ENCODE data around the gene SEC23IP. TPM values are rescaled to one million over a fixed set of nuclear protein-coding genes. Genes with fewer than 3 reads are reported as not detected.
A peak's percentile ranks its signal among the peaks of the same experiment; 100 is the strongest.

SEC23IP gene
- 10 to 100 TPM in 3 of 4 donors, 1 to 10 TPM in 1; 8.7 to 70.9 (median 26.5) TPM for total RNA-seq

DNA sequence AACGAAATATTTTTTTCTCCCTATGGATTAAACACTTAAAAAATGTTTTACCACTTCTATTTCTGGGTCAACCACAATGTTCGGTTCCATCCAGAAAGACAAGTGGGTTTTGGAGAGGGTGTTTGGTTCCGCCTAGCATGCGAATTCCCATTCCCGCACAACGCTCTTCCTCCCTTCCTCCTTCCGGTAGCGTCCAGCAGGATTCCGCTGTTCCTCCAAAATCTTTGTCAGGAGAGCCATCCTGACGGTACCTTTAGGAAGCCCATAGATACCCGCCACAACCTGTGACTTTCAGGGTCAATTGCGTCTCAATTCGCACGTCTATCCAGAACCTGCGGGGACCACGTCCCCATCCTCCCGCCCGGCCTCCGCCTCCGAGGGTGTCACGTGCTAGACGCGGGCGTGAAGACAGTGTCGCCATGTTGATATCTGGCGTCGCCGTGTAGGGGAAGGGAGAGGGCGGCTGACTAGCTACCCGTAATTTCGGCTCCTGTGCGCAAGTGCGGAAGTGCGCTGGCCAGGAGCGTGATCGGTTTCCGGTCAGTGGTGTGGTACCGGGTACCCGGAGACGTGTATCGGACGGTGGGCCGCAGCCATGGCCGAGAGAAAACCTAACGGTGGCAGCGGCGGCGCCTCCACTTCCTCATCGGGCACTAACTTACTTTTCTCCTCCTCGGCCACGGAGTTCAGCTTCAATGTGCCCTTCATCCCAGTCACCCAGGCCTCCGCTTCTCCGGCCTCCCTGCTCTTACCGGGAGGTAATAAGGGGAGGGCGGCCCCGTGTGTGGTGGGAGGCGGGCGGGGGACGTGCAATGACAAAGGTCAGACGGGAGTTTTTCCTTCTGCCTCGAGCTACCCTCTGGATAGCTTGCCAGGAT is at the start of gene SEC23IP:
Gene SEC23IP (plus strand): TSS at position 543 of the 878 bp plus-strand sequence. CDS start 53 bp downstream, at position 596.
- H3K27ac ChIP-seq: peak within 1 kb of the TSS; percentile 85 to 91
- H3K9me3 ChIP-seq: no peaks in the 10 kb centered on the region
- intact Hi-C loops (cut with DNase I; ENCODE audit: low total_unique reads): no loop called here
- TF ChIP-seq, protein P1, sequence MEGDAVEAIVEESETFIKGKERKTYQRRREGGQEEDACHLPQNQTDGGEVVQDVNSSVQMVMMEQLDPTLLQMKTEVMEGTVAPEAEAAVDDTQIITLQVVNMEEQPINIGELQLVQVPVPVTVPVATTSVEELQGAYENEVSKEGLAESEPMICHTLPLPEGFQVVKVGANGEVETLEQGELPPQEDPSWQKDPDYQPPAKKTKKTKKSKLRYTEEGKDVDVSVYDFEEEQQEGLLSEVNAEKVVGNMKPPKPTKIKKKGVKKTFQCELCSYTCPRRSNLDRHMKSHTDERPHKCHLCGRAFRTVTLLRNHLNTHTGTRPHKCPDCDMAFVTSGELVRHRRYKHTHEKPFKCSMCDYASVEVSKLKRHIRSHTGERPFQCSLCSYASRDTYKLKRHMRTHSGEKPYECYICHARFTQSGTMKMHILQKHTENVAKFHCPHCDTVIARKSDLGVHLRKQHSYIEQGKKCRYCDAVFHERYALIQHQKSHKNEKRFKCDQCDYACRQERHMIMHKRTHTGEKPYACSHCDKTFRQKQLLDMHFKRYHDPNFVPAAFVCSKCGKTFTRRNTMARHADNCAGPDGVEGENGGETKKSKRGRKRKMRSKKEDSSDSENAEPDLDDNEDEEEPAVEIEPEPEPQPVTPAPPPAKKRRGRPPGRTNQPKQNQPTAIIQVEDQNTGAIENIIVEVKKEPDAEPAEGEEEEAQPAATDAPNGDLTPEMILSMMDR (IDR thresholded peaks at IDR 0.05): peak in 2 of 4 experiments; percentile 17 to 40
- peak; percentile 61 to 82 for TF ChIP-seq POLR2A (IDR thresholded peaks at IDR 0.05)
- H3K4me3 ChIP-seq: peak within 1 kb of the TSS; percentile 88 to 92
- H3K27me3 ChIP-seq: no peaks in the 10 kb centered on the region
- no peaks in the 10 kb centered on the region for H3K36me3 ChIP-seq
- peak; percentile 96 for DNase-seq
- peaks cover 0 to 11% of the 10 kb centered on the region in 2 donors for H3K4me1 ChIP-seq

DNA sequence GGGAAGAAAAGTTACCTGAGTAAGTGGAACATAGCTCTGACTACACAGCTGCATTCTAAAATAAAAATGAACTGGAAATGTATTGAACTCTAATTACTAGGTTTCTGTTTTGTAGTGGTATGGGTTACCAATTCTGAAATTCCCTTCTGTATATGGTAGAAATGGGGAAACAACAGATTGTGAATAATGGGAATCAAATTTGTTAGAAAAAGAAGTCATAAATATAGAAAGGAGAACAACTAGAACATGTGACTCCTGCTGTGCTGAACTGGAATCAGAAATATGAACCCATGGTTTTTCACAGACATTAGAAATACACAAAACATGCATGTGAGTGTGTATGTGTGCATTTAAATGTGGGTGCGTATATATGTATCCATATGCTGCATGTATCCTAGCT is 46.9 kb upstream of the SEC23IP start:
- Histone ChIP-seq H3K4me1 (no peaks in the 10 kb centered on the region), H3K36me3 (no peaks in the 10 kb centered on the region), H3K27ac (no peak overlapping the region), H3K4me3 (no peak overlapping the region), H3K9me3 (no peaks in the 10 kb centered on the region), H3K27me3 (no peaks in the 10 kb centered on the region)
- no peak for DNase-seq
- no peak for TF ChIP-seq POLR2A (IDR thresholded peaks at IDR 0.05)
- TF ChIP-seq, protein P1 (IDR thresholded peaks at IDR 0.05): no peak
- intact Hi-C loops (cut with DNase I; ENCODE audit: low total_unique reads): no loop called here

DNA sequence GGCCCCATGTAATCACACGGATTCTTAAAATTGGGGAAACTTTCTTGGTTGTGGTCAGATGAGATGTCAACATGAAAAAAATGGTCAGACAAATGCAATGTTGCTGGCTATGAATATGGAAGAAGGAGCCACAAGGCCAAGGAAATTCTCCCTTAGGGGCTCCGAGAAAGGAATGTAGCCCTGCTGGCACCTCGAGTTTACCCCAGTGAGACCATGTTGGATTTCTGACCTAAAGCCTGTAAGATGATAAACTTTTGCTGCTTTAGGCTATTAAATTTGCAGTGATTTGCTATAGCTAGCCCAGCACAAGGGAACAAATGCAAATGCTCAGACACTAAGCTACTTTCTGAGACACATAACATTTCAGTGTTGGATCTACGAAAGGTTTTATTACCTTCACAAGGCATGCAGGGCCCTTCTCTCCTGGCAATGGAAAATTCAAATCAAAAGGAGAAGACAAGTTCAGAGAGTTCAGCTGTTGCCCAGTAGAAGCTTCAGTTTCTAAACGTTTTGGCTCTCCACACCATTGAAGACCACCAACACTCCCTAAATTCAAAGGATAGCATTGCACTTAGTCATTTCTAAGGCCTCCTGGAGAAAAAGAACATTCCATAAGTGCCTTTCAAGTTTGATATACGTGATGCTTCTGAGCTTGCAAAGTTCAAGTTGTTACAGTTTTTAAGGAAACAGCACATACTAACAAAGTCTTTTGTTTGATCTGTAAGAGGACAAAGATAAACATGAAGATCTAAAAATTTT is 43.3 kb upstream of the SEC23IP start:
- Histone ChIP-seq H3K27me3 (no peaks in the 10 kb centered on the region), H3K4me1 (no peaks in the 10 kb centered on the region), H3K27ac (no peak overlapping the region), H3K9me3 (no peaks in the 10 kb centered on the region), H3K36me3 (no peaks in the 10 kb centered on the region), H3K4me3 (no peak overlapping the region)
- TF ChIP-seq POLR2A (IDR thresholded peaks at IDR 0.05): no peak
- TF ChIP-seq, protein P1 (IDR thresholded peaks at IDR 0.05): no peak
- intact Hi-C loops (cut with DNase I; ENCODE audit: low total_unique reads): no loop called here
- DNase-seq: no peak

DNA sequence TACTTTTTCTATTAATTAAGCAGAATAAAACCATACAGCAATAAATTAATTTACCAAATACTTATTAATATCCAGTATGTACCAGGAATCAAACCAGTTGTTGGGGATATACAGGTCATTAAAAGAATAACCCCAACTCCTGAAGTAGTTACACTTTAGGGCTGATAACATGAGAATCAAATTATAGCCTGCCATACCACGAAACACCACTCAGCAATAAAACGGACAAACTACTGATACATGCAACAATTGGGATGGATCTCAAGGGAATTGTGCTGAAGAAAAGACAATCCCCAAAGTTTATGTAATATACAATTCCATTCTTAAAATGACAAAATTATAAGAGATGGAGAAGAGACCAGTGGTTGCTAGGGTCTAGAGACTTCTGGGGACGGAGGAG is 42.6 kb upstream of the SEC23IP start:
- Histone ChIP-seq H3K27ac (no peak overlapping the region), H3K9me3 (no peaks in the 10 kb centered on the region), H3K27me3 (no peaks in the 10 kb centered on the region), H3K36me3 (no peaks in the 10 kb centered on the region), H3K4me3 (no peak overlapping the region), H3K4me1 (no peaks in the 10 kb centered on the region)
- no peak for DNase-seq
- intact Hi-C loops (cut with DNase I; ENCODE audit: low total_unique reads): no loop called here
- TF ChIP-seq POLR2A (IDR thresholded peaks at IDR 0.05): no peak
- TF ChIP-seq, protein P1 (IDR thresholded peaks at IDR 0.05): no peak

DNA sequence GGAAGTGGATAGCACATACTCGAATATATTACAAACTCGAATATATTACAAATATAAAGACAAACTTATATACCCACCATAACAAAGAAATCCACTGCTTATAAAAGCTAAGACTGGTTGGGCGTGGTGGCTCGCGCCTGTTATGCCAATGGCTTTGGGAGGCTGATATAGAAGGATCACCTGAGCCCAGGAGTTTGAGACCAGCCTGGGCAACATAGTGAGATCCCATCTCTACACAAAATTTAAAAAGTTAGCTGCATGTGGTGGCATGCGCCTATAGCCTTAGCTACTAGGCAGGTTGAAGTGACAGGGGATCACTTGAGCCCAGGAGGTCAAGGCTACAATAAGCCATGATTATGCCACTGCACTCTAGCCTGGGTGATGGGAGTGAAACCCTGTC is 40.3 kb upstream of the SEC23IP start:
- Histone ChIP-seq H3K4me1 (no peaks in the 10 kb centered on the region), H3K9me3 (no peaks in the 10 kb centered on the region), H3K27ac (no peak overlapping the region), H3K27me3 (no peaks in the 10 kb centered on the region), H3K4me3 (no peak overlapping the region), H3K36me3 (no peaks in the 10 kb centered on the region)
- TF ChIP-seq, protein P1 (IDR thresholded peaks at IDR 0.05): no peak
- TF ChIP-seq POLR2A (IDR thresholded peaks at IDR 0.05): no peak
- DNase-seq: no peak
- intact Hi-C loops (cut with DNase I; ENCODE audit: low total_unique reads): no loop called here
